Keratinocyte (primary cell): ENCODE data around the gene DNAH3. TPM values are rescaled to one million over a fixed set of nuclear protein-coding genes. Genes with fewer than 3 reads are reported as not detected.

Experiments used
- DNase-seq: peaks from one replicate; pipeline ENCODE4 v3.0.0-alpha.2; 2011; ENCODE audit warnings: low read depth, missing footprints, low spot score
- FAIRE-seq: peaks from 2 replicates; lab custom pipeline; 2011; peaks lifted over from hg19 to GRCh38; lab: Jason Lieb, UNC
- H2AFZ ChIP-seq: 2 replicates; pipeline ENCODE4 v1.6.0; 2012; ENCODE audit warnings: low read length, control low read depth, inconsistent platforms; ENCODE audit not compliant: control insufficient read depth
- H3K27ac ChIP-seq: 2 replicates; pipeline ENCODE4 v1.5.1; 2011; ENCODE audit warnings: low read length; ENCODE audit not compliant: control insufficient read depth, insufficient read depth
- H3K27me3 ChIP-seq: 3 replicates; pipeline ENCODE4 v1.6.0; 2011; ENCODE audit warnings: low read length; ENCODE audit not compliant: control insufficient read depth, insufficient read depth; ENCODE audit errors: extremely low read depth
- H3K36me3 ChIP-seq, 2 experiments: 2 replicates in 1 of 2; 3 replicates in 1 of 2; pipeline ENCODE4 v1.5.1; 2011; ENCODE audit warnings: low read length in 2 of 2, mild to moderate bottlenecking in 1 of 2; ENCODE audit not compliant: control insufficient read depth in 2 of 2, insufficient read depth in 2 of 2; ENCODE audit errors: extremely low read depth in 1 of 2
- H3K4me1 ChIP-seq: 3 replicates; pipeline ENCODE4 v1.5.1; 2011; ENCODE audit warnings: low read length; ENCODE audit not compliant: control insufficient read depth, insufficient read depth; ENCODE audit errors: extremely low read depth
- H3K4me2 ChIP-seq: 3 replicates; pipeline ENCODE4 v1.6.0; 2011; ENCODE audit warnings: low read depth, low read length; ENCODE audit not compliant: control insufficient read depth, insufficient read depth; ENCODE audit errors: extremely low read depth
- H3K4me3 ChIP-seq, 3 experiments: fragments of 200-600 bp in 1 of 3; sonication (generic) in 1 of 3; 2 replicates in 2 of 3; 3 replicates in 1 of 3; pipeline ENCODE4 v1.5.1; 2011 to 2016; ENCODE audit warnings: low read length in 3 of 3, mild to moderate bottlenecking in 3 of 3, control low read depth in 2 of 3, inconsistent platforms in 1 of 3, low read depth in 1 of 3, mixed read lengths in 1 of 3, mixed run types in 1 of 3, moderate library complexity in 1 of 3; ENCODE audit not compliant: control insufficient read depth in 2 of 3, insufficient read depth in 2 of 3; ENCODE audit errors: extremely low read depth in 1 of 3
- H3K79me2 ChIP-seq: 2 replicates; pipeline ENCODE4 v1.6.0; 2012; ENCODE audit warnings: low read length; ENCODE audit not compliant: control insufficient read depth, insufficient read depth
- H3K9ac ChIP-seq: 3 replicates; pipeline ENCODE4 v1.6.0; 2011; ENCODE audit warnings: low read length; ENCODE audit not compliant: control insufficient read depth, insufficient read depth; ENCODE audit errors: extremely low read depth
- H3K9me1 ChIP-seq: 3 replicates; pipeline ENCODE4 v1.6.0; 2011; ENCODE audit warnings: low read length; ENCODE audit not compliant: control insufficient read depth, insufficient read depth; ENCODE audit errors: extremely low read depth
- H3K9me3 ChIP-seq: 2 replicates; pipeline ENCODE4 v1.5.1; 2012; ENCODE audit warnings: low read depth, low read length; ENCODE audit not compliant: control insufficient read depth
- H4K20me1 ChIP-seq: 3 replicates; pipeline ENCODE4 v1.6.0; 2011; ENCODE audit warnings: low read length; ENCODE audit not compliant: control insufficient read depth, insufficient read depth; ENCODE audit errors: extremely low read depth
- CTCF ChIP-seq, 3 experiments: IDR thresholded peaks in 1 of 3; conservative IDR thresholded peaks in 1 of 3; optimal IDR thresholded peaks in 1 of 3; 2 replicates in 2 of 3; 3 replicates in 1 of 3; pipeline versions ENCODE3 to v1.5.1; 2011; ENCODE audit warnings: low read length in 3 of 3, mild to moderate bottlenecking in 3 of 3, moderate library complexity in 2 of 3, control low read depth in 1 of 3, inconsistent platforms in 1 of 3; ENCODE audit not compliant: insufficient read depth in 2 of 3; ENCODE audit errors: extremely low read depth in 1 of 3
- EZH2 ChIP-seq: IDR thresholded peaks from one replicate; pipeline ENCODE4 v1.6.1; 2012; ENCODE audit warnings: inconsistent platforms, mild to moderate bottlenecking, low read length, moderate library complexity
- dilution Hi-C: fragments of 300-500 bp; cut with MboI; formaldehyde crosslinking; loops from one replicate; pipeline ENCODE4 v1.7.0; 2020; ENCODE audit warnings: low sequenced_read_pairs; ENCODE audit not compliant: extremely low pct_ligation_motif_present
- polyA plus RNA-seq, 5 experiments: library from polyadenylated mRNA; depleted of rRNA in 3 of 5; stranded (reverse) in 3 of 5; stranded (forward) in 1 of 5; unstranded in 1 of 5; fragments of >200 nt; gene quantifications; 1 replicate in 1 of 5; 2 replicates in 3 of 5; 3 replicates in 1 of 5; pipeline versions ENCODE4 v1.2.1 to v1.2.3, GENCODE V29; 2011 to 2012; ENCODE audit warnings: missing spikeins in 2 of 5, low read depth in 1 of 5, low replicate concordance in 1 of 5

Gene DNAH3
- polyA plus RNA-seq, 1 donor (not counting 4 experiments of a cell fraction or from before 2014, with no cell fraction given) = 1.2 TPM

- Histone ChIP-seq H3K9me3 (no peaks in the 10 kb centered on the region), H2AFZ (peak within 1 kb of the TSS; percentile 99), H3K4me2 (peak within 1 kb of the TSS; percentile 98), H3K9ac (peak within 1 kb of the TSS; percentile 86), H3K36me3 (peaks cover 0 to 18% of the 10 kb centered on the region in 2 experiments), H3K27ac (peak within 1 kb of the TSS; percentile 84), H3K4me1 (peaks cover 26% of the 10 kb centered on the region), H3K79me2 (peaks cover 29% of the 10 kb centered on the region), H3K4me3 (peak within 1 kb of the TSS; percentile 89 to 96 (median 90)), H3K9me1 (no peaks in the 10 kb centered on the region), H4K20me1 (no peaks in the 10 kb centered on the region), H3K27me3 (no peaks in the 10 kb centered on the region)
- TF ChIP-seq EZH2 (no peak), CTCF (optimal IDR thresholded peaks at IDR 0.05 in 1 of 3, IDR thresholded peaks at IDR 0.05 in 1 of 3, conservative IDR thresholded peaks at IDR 0.05 in 1 of 3; ENCODE audit: extremely low read depth in 1 of 3, insufficient read depth in 2 of 3, low read length in 3 of 3) (peak in 1 of 3 experiments; percentile 9)
- dilution Hi-C loops = no loop called here
- DNase-seq (no peak), FAIRE-seq (no peak)
These were observed 7.8 kb upstream of the DNAH3 start, which contains the start of gene LDAF1 for GRCh38 chr16:21158208-21159110. TSS of gene LDAF1 (plus strand) at chr16:21158674. CDS start at chr16:21161183, 2,509 bp downstream.

- DNase-seq = no peak
- Histone ChIP-seq H3K27me3 (no peaks in the 10 kb centered on the region), H3K4me3 (no peak overlapping the region), H3K4me2 (peak overlapping the region; percentile 98), H3K36me3 (peaks cover 0 to 10% of the 10 kb centered on the region in 2 experiments), H3K27ac (peak overlapping the region; percentile 84), H2AFZ (no peak overlapping the region), H3K4me1 (peaks cover 26% of the 10 kb centered on the region), H3K9me1 (no peaks in the 10 kb centered on the region), H3K79me2 (peaks cover 25% of the 10 kb centered on the region), H4K20me1 (no peaks in the 10 kb centered on the region), H3K9me3 (no peaks in the 10 kb centered on the region), H3K9ac (peak overlapping the region; percentile 86)
- dilution Hi-C loops = no loop called here
- TF ChIP-seq CTCF (optimal IDR thresholded peaks at IDR 0.05 in 1 of 3, IDR thresholded peaks at IDR 0.05 in 1 of 3, conservative IDR thresholded peaks at IDR 0.05 in 1 of 3; ENCODE audit: extremely low read depth in 1 of 3, insufficient read depth in 2 of 3, low read length in 3 of 3) (no peak), EZH2 (no peak)
- no peak for FAIRE-seq
These were observed 7.0 kb upstream of the DNAH3 start for GRCh38 chr16:21157632-21158031.
